LNCAP (cell line): ENCODE data around the gene CNOT8.

ENCODE experiments used
- CTCF ChIP-seq: fragments of 450-650 bp; IDR thresholded peaks from 2 replicates; pipeline ENCODE4 v1.5.1; 2017; ENCODE audit warnings: mild to moderate bottlenecking

Gene CNOT8

GRCh38 chr5:154816891-154817492 is 41.4 kb upstream of the CNOT8 start:
- no peak for TF ChIP-seq CTCF

- TF ChIP-seq CTCF = no peak
Measured at GRCh38 chr5:154817815-154818214, 40.6 kb upstream of the CNOT8 start.

GRCh38 chr5:154818471-154819116 is 39.8 kb upstream of the CNOT8 start:
- TF ChIP-seq CTCF = no peak

- TF ChIP-seq CTCF = no peak
Measured at GRCh38 chr5:154819546-154819945, 38.9 kb upstream of the CNOT8 start.

- no peak for TF ChIP-seq CTCF
Measured at GRCh38 chr5:154820383-154820782, 38.0 kb upstream of the CNOT8 start.

GRCh38 chr5:154823605-154824004 is 34.8 kb upstream of the CNOT8 start:
- TF ChIP-seq CTCF = no peak

- no peak for TF ChIP-seq CTCF
Measured at GRCh38 chr5:154824070-154824469, 34.4 kb upstream of the CNOT8 start.
